Measurements from ENCODE around the gene GPR132.
"Not testable (repeated sequence)": the region's sequence is repeated elsewhere in the genome, so short reads cannot be mapped to it uniquely, and the experiment has no call there.

GPR132 gene

GRCh38 chr14:105039458-105040205 lies 25.6 kb downstream of the GPR132 start:
- Histone ChIP-seq H3K9me3 (ENCODE audit: control insufficient read depth, low read length) (no peaks in the 10 kb centered on the region), H3K4me1 (ENCODE audit: control insufficient read depth, insufficient read depth, low read length) (no peaks in the 10 kb centered on the region), H3K4me3 (ENCODE audit: low read length) (no peak overlapping the region), H3K36me3 (ENCODE audit: control insufficient read depth, insufficient read depth, low read length) (no peaks in the 10 kb centered on the region), H3K9ac (ENCODE audit: low read length) (no peak overlapping the region), H3K27me3 (ENCODE audit: control insufficient read depth, insufficient read depth, low read length) (peaks cover 13% of the 10 kb centered on the region)

- not testable (repeated sequence) for H3K4me3 ChIP-seq (ENCODE audit: low read length); H3K9me3 ChIP-seq (ENCODE audit: control insufficient read depth, low read length); H3K36me3 ChIP-seq (ENCODE audit: control insufficient read depth, insufficient read depth, low read length); H3K9ac ChIP-seq (ENCODE audit: low read length); H3K4me1 ChIP-seq (ENCODE audit: control insufficient read depth, insufficient read depth, low read length)
- H3K27me3 ChIP-seq (ENCODE audit: control insufficient read depth, insufficient read depth, low read length) = peaks cover 14% of the 10 kb centered on the region
Observed at GRCh38 chr14:105035616-105036015, 29.6 kb downstream of the GPR132 start.

GRCh38 chr14:105034315-105035039 lies 30.8 kb downstream of the GPR132 start:
- Histone ChIP-seq H3K9ac (ENCODE audit: low read length) (no peak overlapping the region), H3K4me1 (ENCODE audit: control insufficient read depth, insufficient read depth, low read length) (peaks cover 4% of the 10 kb centered on the region), H3K4me3 (ENCODE audit: low read length) (no peak overlapping the region), H3K9me3 (ENCODE audit: control insufficient read depth, low read length) (no peaks in the 10 kb centered on the region), H3K36me3 (ENCODE audit: control insufficient read depth, insufficient read depth, low read length) (no peaks in the 10 kb centered on the region), H3K27me3 (ENCODE audit: control insufficient read depth, insufficient read depth, low read length) (peaks cover 14% of the 10 kb centered on the region)

- Histone ChIP-seq H3K27me3 (ENCODE audit: control insufficient read depth, insufficient read depth, low read length) (peaks cover 14% of the 10 kb centered on the region), H3K4me3 (ENCODE audit: low read length) (peak overlapping the region; percentile 31), H3K9ac (ENCODE audit: low read length) (peak overlapping the region; percentile 61)
- not testable (repeated sequence) for H3K36me3 ChIP-seq (ENCODE audit: control insufficient read depth, insufficient read depth, low read length); H3K4me1 ChIP-seq (ENCODE audit: control insufficient read depth, insufficient read depth, low read length); H3K9me3 ChIP-seq (ENCODE audit: control insufficient read depth, low read length)
Observed at GRCh38 chr14:105033412-105033900, 31.8 kb downstream of the GPR132 start.

- not testable (repeated sequence) for H3K36me3 ChIP-seq (ENCODE audit: control insufficient read depth, insufficient read depth, low read length); H3K4me1 ChIP-seq (ENCODE audit: control insufficient read depth, insufficient read depth, low read length); H3K4me3 ChIP-seq (ENCODE audit: low read length); H3K9me3 ChIP-seq (ENCODE audit: control insufficient read depth, low read length); H3K9ac ChIP-seq (ENCODE audit: low read length)
- peaks cover 14% of the 10 kb centered on the region for H3K27me3 ChIP-seq (ENCODE audit: control insufficient read depth, insufficient read depth, low read length)
Observed at GRCh38 chr14:105032451-105032901, 32.8 kb downstream of the GPR132 start.

- Histone ChIP-seq H3K9me3 (ENCODE audit: control insufficient read depth, low read length) (no peaks in the 10 kb centered on the region), H3K36me3 (ENCODE audit: control insufficient read depth, insufficient read depth, low read length) (no peaks in the 10 kb centered on the region), H3K27me3 (ENCODE audit: control insufficient read depth, insufficient read depth, low read length) (peaks cover 14% of the 10 kb centered on the region), H3K4me1 (ENCODE audit: control insufficient read depth, insufficient read depth, low read length) (peaks cover 4% of the 10 kb centered on the region), H3K4me3 (ENCODE audit: low read length) (no peak overlapping the region), H3K9ac (ENCODE audit: low read length) (no peak overlapping the region)
Observed at GRCh38 chr14:105030836-105031396, 34.3 kb downstream of the GPR132 start.

- Histone ChIP-seq H3K36me3 (ENCODE audit: control insufficient read depth, insufficient read depth, low read length) (no peaks in the 10 kb centered on the region), H3K9ac (ENCODE audit: low read length) (no peak overlapping the region), H3K27me3 (ENCODE audit: control insufficient read depth, insufficient read depth, low read length) (peaks cover 14% of the 10 kb centered on the region), H3K9me3 (ENCODE audit: control insufficient read depth, low read length) (no peaks in the 10 kb centered on the region), H3K4me3 (ENCODE audit: low read length) (no peak overlapping the region), H3K4me1 (ENCODE audit: control insufficient read depth, insufficient read depth, low read length) (peaks cover 4% of the 10 kb centered on the region)
Observed at GRCh38 chr14:105030194-105030593, 35.0 kb downstream of the GPR132 start.

- H3K9me3 ChIP-seq (ENCODE audit: control insufficient read depth, low read length) = no peaks in the 10 kb centered on the region
- peaks cover 14% of the 10 kb centered on the region for H3K27me3 ChIP-seq (ENCODE audit: control insufficient read depth, insufficient read depth, low read length)
- H3K4me1 ChIP-seq (ENCODE audit: control insufficient read depth, insufficient read depth, low read length) = peaks cover 4% of the 10 kb centered on the region
- H3K9ac ChIP-seq (ENCODE audit: low read length) = no peak overlapping the region
- no peak overlapping the region for H3K4me3 ChIP-seq (ENCODE audit: low read length)
- no peaks in the 10 kb centered on the region for H3K36me3 ChIP-seq (ENCODE audit: control insufficient read depth, insufficient read depth, low read length)
Observed at GRCh38 chr14:105029402-105029801, 35.8 kb downstream of the GPR132 start.

- no peaks in the 10 kb centered on the region for H3K9me3 ChIP-seq (ENCODE audit: control insufficient read depth, low read length)
- no peaks in the 10 kb centered on the region for H3K4me1 ChIP-seq (ENCODE audit: control insufficient read depth, insufficient read depth, low read length)
- no peaks in the 10 kb centered on the region for H3K36me3 ChIP-seq (ENCODE audit: control insufficient read depth, insufficient read depth, low read length)
- H3K4me3 ChIP-seq (ENCODE audit: low read length) = no peak overlapping the region
- H3K9ac ChIP-seq (ENCODE audit: low read length) = no peak overlapping the region
- peaks cover 9% of the 10 kb centered on the region for H3K27me3 ChIP-seq (ENCODE audit: control insufficient read depth, insufficient read depth, low read length)
Observed at GRCh38 chr14:105028251-105028927, 36.8 kb downstream of the GPR132 start.

GRCh38 chr14:105027718-105028117 lies 37.5 kb downstream of the GPR132 start:
- not testable (repeated sequence) for H3K27me3 ChIP-seq (ENCODE audit: control insufficient read depth, insufficient read depth, low read length); H3K4me3 ChIP-seq (ENCODE audit: low read length); H3K9ac ChIP-seq (ENCODE audit: low read length); H3K9me3 ChIP-seq (ENCODE audit: control insufficient read depth, low read length); H3K36me3 ChIP-seq (ENCODE audit: control insufficient read depth, insufficient read depth, low read length); H3K4me1 ChIP-seq (ENCODE audit: control insufficient read depth, insufficient read depth, low read length)

GRCh38 chr14:105026802-105027563 lies 38.2 kb downstream of the GPR132 start:
- Histone ChIP-seq H3K4me1 (ENCODE audit: control insufficient read depth, insufficient read depth, low read length) (peaks cover 3% of the 10 kb centered on the region), H3K9me3 (ENCODE audit: control insufficient read depth, low read length) (no peaks in the 10 kb centered on the region), H3K36me3 (ENCODE audit: control insufficient read depth, insufficient read depth, low read length) (no peaks in the 10 kb centered on the region), H3K9ac (ENCODE audit: low read length) (no peak overlapping the region), H3K27me3 (ENCODE audit: control insufficient read depth, insufficient read depth, low read length) (peaks cover 3% of the 10 kb centered on the region), H3K4me3 (ENCODE audit: low read length) (no peak overlapping the region)
